Activated B cell treated with CpG ODN at 0.5 μM for 24 hours (primary cell): ENCODE data around the gene SPG21. TPM values are rescaled to one million over a fixed set of nuclear protein-coding genes. Genes with fewer than 3 reads are reported as not detected.

ENCODE experiments used
- ATAC-seq: fragments of 200-7000 bp; cut with Tn5 transposase; one replicate; pipeline ENCODE4 v1.10.0; 2021; ENCODE audit warnings: low read depth, mild to moderate bottlenecking, moderate library complexity
- CTCF ChIA-PET: fragments of 350-600 bp; sonication (Branson Sonifier 250); formaldehyde crosslinking; loops from one replicate; lab custom pipeline; 2021; ENCODE audit warnings: antibody characterized with exemption; lab: Charles Lee
- POLR2A ChIA-PET: fragments of 350-600 bp; sonication (Branson Sonifier 250); formaldehyde crosslinking; loops from one replicate; lab custom pipeline; 2021; ENCODE audit warnings: antibody characterized with exemption; lab: Charles Lee
- DNase-seq: peaks from one replicate; pipeline ENCODE4 v3.0.0; 2022
- H3K27ac Mint-ChIP-seq: one replicate; pipeline ENCODE4 v1.8.0; 2020; ENCODE audit warnings: mixed read lengths
- H3K27me3 Mint-ChIP-seq: one replicate; pipeline ENCODE4 v1.8.0; 2021; ENCODE audit warnings: mixed read lengths
- H3K36me3 Mint-ChIP-seq: one replicate; pipeline ENCODE4 v1.8.0; 2021; ENCODE audit warnings: low read depth, mixed read lengths
- H3K4me1 Mint-ChIP-seq: one replicate; pipeline ENCODE4 v1.8.0; 2021; ENCODE audit warnings: mixed read lengths
- H3K4me3 Mint-ChIP-seq: one replicate; pipeline ENCODE4 v1.8.0; 2020; ENCODE audit warnings: mild to moderate bottlenecking, mixed read lengths
- H3K9me3 Mint-ChIP-seq: one replicate; pipeline ENCODE4 v1.8.0; 2020; ENCODE audit warnings: mixed read lengths
- CTCF ChIP-seq: fragments of 200-600 bp; IDR thresholded peaks from one replicate; pipeline ENCODE4 v1.8.0; 2022; ENCODE audit warnings: antibody characterized with exemption, mild to moderate bottlenecking
- intact Hi-C: fragments of 100-400 bp; cut with micrococcal nuclease; formaldehyde crosslinking; loops from one replicate; pipeline ENCODE4 v1.15.1; 2024
- total RNA-seq: library from RNA; stranded (reverse); gene quantifications from 2 replicates; pipeline ENCODE4 v1.2.3, GENCODE V29; 2022

SPG21 gene
- total RNA-seq, 1 donor from 2014 or later = 75.7 TPM

GRCh38 chr15:64975390-64975789 lies 14.3 kb downstream of the SPG21 start:
- POLR2A ChIA-PET = no interaction called here
- DNase-seq = no peak
- TF ChIP-seq CTCF = no peak
- CTCF ChIA-PET = no interaction called here
- intact Hi-C loops = no loop called here
- Mint-ChIP-seq H3K9me3 (no peaks in the 10 kb centered on the region), H3K4me1 (no peaks in the 10 kb centered on the region), H3K27ac (no peak overlapping the region), H3K27me3 (no peaks in the 10 kb centered on the region), H3K4me3 (no peak overlapping the region), H3K36me3 (peaks cover 68% of the 10 kb centered on the region)
- ATAC-seq = no peak

- POLR2A ChIA-PET = no interaction called here
- Mint-ChIP-seq H3K4me1 (no peaks in the 10 kb centered on the region), H3K27ac (no peak overlapping the region), H3K36me3 (peaks cover 64% of the 10 kb centered on the region), H3K4me3 (no peak overlapping the region), H3K9me3 (no peaks in the 10 kb centered on the region), H3K27me3 (no peaks in the 10 kb centered on the region)
- ATAC-seq (no peak), DNase-seq (no peak)
- intact Hi-C loops = no loop called here
- CTCF ChIA-PET = interaction anchor here (0.5 kb wide), 1 partner anchor 24 kb away, joined by 4 read pairs; no protein-coding TSS in a partner anchor
- no peak for TF ChIP-seq CTCF
These were observed 19.0 kb downstream of the SPG21 start for GRCh38 chr15:64970698-64971097.

GRCh38 chr15:64969401-64969800 lies 20.3 kb downstream of the SPG21 start:
- no peak for ATAC-seq
- POLR2A ChIA-PET = no interaction called here
- Mint-ChIP-seq H3K4me3 (no peak overlapping the region), H3K27me3 (no peaks in the 10 kb centered on the region), H3K27ac (no peak overlapping the region), H3K4me1 (no peaks in the 10 kb centered on the region), H3K36me3 (peaks cover 69% of the 10 kb centered on the region), H3K9me3 (no peaks in the 10 kb centered on the region)
- CTCF ChIA-PET = no interaction called here
- intact Hi-C loops = no loop called here
- no peak for TF ChIP-seq CTCF
- no peak for DNase-seq

GRCh38 chr15:64961013-64961412 lies 28.7 kb downstream of the SPG21 start:
- intact Hi-C loops = no loop called here
- POLR2A ChIA-PET = no interaction called here
- no peaks in the 10 kb centered on the region for H3K9me3 Mint-ChIP-seq
- no peaks in the 10 kb centered on the region for H3K4me1 Mint-ChIP-seq
- DNase-seq (no peak), ATAC-seq (no peak)
- CTCF ChIA-PET = interaction anchor here (2.2 kb wide), 1 partner anchor 48 kb away, joined by 6 read pairs; no protein-coding TSS in a partner anchor
- no peak overlapping the region for H3K4me3 Mint-ChIP-seq
- H3K27ac Mint-ChIP-seq = no peak overlapping the region
- peaks cover 87% of the 10 kb centered on the region for H3K36me3 Mint-ChIP-seq
- TF ChIP-seq CTCF = no peak
- no peaks in the 10 kb centered on the region for H3K27me3 Mint-ChIP-seq

GRCh38 chr15:64960153-64960552 lies 29.6 kb downstream of the SPG21 start:
- intact Hi-C loops = no loop called here
- H3K36me3 Mint-ChIP-seq = peaks cover 89% of the 10 kb centered on the region
- TF ChIP-seq CTCF = no peak
- CTCF ChIA-PET = no interaction called here
- ATAC-seq (no peak), DNase-seq (no peak)
- POLR2A ChIA-PET = no interaction called here
- no peak overlapping the region for H3K27ac Mint-ChIP-seq
- no peaks in the 10 kb centered on the region for H3K4me1 Mint-ChIP-seq
- no peaks in the 10 kb centered on the region for H3K27me3 Mint-ChIP-seq
- H3K9me3 Mint-ChIP-seq = no peaks in the 10 kb centered on the region
- H3K4me3 Mint-ChIP-seq = no peak overlapping the region
